Measurements from ENCODE around the gene CRYAA. TPM values are rescaled to one million over a fixed set of nuclear protein-coding genes. Genes with fewer than 3 reads are reported as not detected.
A peak's percentile ranks its signal among the peaks of the same experiment; 100 is the strongest.

CRYAA gene
- total RNA-seq, 4 donors from 2014 or later: not detected

GRCh38 chr21:43210454-43211071, 41.8 kb downstream of the CRYAA start:
- Histone ChIP-seq H3K36me3 (no peaks in the 10 kb centered on the region), H3K4me3 (no peak overlapping the region), H3K4me1 (no peaks in the 10 kb centered on the region), H3K9me3 (no peaks in the 10 kb centered on the region), H3K27ac (no peak overlapping the region), H3K27me3 (no peaks in the 10 kb centered on the region)
- intact Hi-C loops (cut with DNase I; ENCODE audit: low total_unique reads): no loop called here
- DNase-seq: peak in 1 of 2 donors; percentile 4
- TF ChIP-seq CTCF (IDR thresholded peaks at IDR 0.05): no peak
- TF ChIP-seq POLR2A (IDR thresholded peaks at IDR 0.05): no peak

- no peak overlapping the region for H3K4me3 ChIP-seq
- peak in 1 of 2 donors; percentile 9 for DNase-seq
- H3K9me3 ChIP-seq: no peaks in the 10 kb centered on the region
- peak in 2 of 4 experiments; percentile 7 to 20 for TF ChIP-seq CTCF (IDR thresholded peaks at IDR 0.05)
- no peak for TF ChIP-seq POLR2A (IDR thresholded peaks at IDR 0.05)
- no peaks in the 10 kb centered on the region for H3K36me3 ChIP-seq
- intact Hi-C loops (cut with DNase I; ENCODE audit: low total_unique reads): no loop called here
- no peaks in the 10 kb centered on the region for H3K27me3 ChIP-seq
- H3K27ac ChIP-seq: no peak overlapping the region
- H3K4me1 ChIP-seq: no peaks in the 10 kb centered on the region
Observed at GRCh38 chr21:43211072-43211759, 42.4 kb downstream of the CRYAA start.

GRCh38 chr21:43211760-43212115, 42.9 kb downstream of the CRYAA start:
- TF ChIP-seq POLR2A (IDR thresholded peaks at IDR 0.05) (no peak), CTCF (IDR thresholded peaks at IDR 0.05) (no peak)
- no peaks in the 10 kb centered on the region for H3K4me1 ChIP-seq
- H3K27ac ChIP-seq: no peak overlapping the region
- no peak overlapping the region for H3K4me3 ChIP-seq
- H3K9me3 ChIP-seq: no peaks in the 10 kb centered on the region
- intact Hi-C loops (cut with DNase I; ENCODE audit: low total_unique reads): no loop called here
- DNase-seq: peak in 1 of 2 donors; percentile 11
- H3K27me3 ChIP-seq: no peaks in the 10 kb centered on the region
- H3K36me3 ChIP-seq: no peaks in the 10 kb centered on the region

Other genes with a start within 250 kb of the CRYAA start
- not detected for gene ERVH48-1, start 243.4 kb upstream of the CRYAA start, total RNA-seq
- 10 to 100 TPM in 3 of 4 donors, 1 to 10 TPM in 1; 6.2 to 82.5 (median 26.4) TPM for gene PKNOX1, start 194.4 kb upstream of the CRYAA start, total RNA-seq
- 10 to 100 TPM in 1 of 4 donors, 1 to 10 TPM in 3; 2.6 to 11.4 (median 6.3) TPM for gene CBS, start 93.2 kb upstream of the CRYAA start, total RNA-seq
- gene U2AF1, start 61.4 kb upstream of the CRYAA start, total RNA-seq: 10 to 100 TPM; 17.9 to 52.6 (median 31.4) TPM